HUDEP-2 (cell line): ENCODE measurements around the gene CADPS.

Experiments
- DNase-seq, 76 experiments: peaks; one replicate each; lab custom pipeline; 2025; ENCODE audit not compliant: unreplicated experiment in 76 of 76; lab: John Stamatoyannopoulos, UW

CADPS gene

DNA sequence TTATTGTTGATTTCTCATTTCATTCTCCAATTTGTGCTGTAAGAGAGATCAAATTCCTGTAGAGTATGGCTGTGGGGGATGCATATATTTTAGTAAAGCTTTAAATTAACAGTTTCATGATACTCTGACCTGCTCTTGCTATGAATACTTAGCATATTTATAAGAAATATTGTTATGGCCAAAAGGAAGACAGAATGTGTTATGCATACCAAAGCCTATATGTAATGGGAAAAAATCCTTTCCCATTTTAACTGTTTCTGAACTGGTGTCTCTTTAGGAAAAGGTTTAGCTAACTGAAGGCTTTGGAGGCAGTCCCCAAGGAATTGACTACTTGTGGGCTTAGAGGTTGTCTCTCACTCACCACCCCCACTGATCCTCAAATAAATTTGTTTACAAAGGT is 59.2 kb downstream of the CADPS start:
- no peak for DNase-seq

DNA sequence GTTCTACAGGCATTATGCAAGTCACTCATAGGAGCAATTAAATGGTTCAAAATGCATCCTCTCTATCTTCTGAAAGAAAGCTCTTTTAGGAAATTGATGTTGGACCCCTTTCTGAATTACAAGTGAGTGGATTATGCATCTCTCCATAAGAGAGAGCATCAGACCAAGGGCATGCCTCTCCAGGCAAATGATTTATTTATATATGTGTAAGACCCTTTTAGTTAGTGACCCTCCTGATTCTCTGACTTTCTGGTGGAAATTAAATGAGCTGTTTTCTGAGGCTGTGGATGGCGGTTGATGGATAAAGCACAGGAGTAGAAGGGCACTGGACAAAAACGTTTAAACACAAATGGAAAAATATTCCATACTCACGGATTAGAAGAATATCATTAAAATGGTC is 62.6 kb downstream of the CADPS start:
- no peak for DNase-seq

GRCh38 chr3:62811119-62811518 is 64.1 kb downstream of the CADPS start:
- DNase-seq: no peak

- DNase-seq: no peak
These were observed 65.8 kb downstream of the CADPS start for GRCh38 chr3:62809369-62809768.

DNA sequence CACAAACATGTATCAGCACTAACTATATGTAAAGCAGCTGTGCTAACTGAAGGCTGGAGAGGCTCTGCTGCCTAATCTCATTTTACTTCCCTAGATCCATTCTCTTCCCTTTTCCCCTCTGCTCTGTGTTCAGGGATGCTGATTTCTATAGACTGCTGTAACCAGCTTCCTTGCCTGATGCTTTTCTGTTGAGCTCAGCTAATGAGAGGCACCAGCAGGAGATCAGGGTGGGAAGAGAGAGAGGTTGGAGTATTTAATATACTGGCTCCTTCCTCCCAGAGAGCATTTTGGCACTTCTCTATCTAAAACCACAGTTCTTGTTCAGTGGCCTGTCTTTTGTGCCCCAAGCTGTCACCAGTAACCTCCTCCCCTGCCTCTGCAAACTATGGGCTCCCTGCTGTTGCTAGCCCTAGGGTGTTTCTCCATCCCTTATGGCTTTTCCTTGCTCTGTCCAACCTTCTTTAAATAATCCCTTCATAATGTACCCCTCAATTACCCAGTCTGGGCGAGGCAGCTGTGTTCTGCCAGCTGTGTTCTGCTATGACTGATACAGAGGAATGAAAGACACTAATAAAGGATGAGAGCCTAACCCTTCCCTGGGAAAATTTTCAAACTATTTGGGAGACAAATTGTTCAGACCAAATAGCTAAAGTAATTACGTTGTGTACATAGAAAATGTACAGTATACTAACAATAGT is 69.5 kb downstream of the CADPS start:
- no peak for DNase-seq

- no peak for DNase-seq
These were observed 70.1 kb downstream of the CADPS start for GRCh38 chr3:62805106-62805505.

GRCh38 chr3:62803276-62803675 is 71.9 kb downstream of the CADPS start:
- DNase-seq: peak in 1 of 76 experiments; percentile 3

DNA sequence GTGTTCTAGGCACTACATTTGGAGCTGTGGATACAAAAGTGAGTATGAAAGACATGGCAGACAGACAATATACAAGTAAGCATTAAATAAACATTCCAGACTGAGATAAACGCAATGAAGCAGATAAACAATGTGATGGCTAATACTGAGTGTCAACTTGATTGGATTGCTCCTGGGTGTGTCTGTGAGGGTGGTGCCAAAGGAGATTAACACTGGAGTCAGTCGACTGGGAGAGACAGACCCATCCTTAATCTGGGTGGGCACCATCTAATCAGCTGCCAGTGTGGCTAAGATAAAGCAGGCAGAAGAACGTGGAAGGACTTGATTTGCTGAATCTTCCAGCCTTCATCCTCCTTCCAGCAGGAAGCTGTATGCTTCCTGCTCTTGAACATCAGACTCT is 77.2 kb downstream of the CADPS start:
- peak in 3 of 76 experiments; percentile 0 to 16 (median 14) for DNase-seq

GRCh38 chr3:62797132-62797531 is 78.1 kb downstream of the CADPS start:
- DNase-seq: no peak

- no peak for DNase-seq
These were observed 79.1 kb downstream of the CADPS start for GRCh38 chr3:62795978-62796657.

GRCh38 chr3:62793946-62794345 is 81.3 kb downstream of the CADPS start:
- DNase-seq: no peak

GRCh38 chr3:62785384-62785783 is 89.8 kb downstream of the CADPS start:
- DNase-seq: no peak

GRCh38 chr3:62781121-62781520 is 94.1 kb downstream of the CADPS start:
- no peak for DNase-seq

GRCh38 chr3:62777674-62778073 is 97.5 kb downstream of the CADPS start:
- DNase-seq: no peak

GRCh38 chr3:62777130-62777529 is 98.1 kb downstream of the CADPS start:
- DNase-seq: no peak

GRCh38 chr3:62774221-62774620 is 101.0 kb downstream of the CADPS start:
- DNase-seq: no peak

GRCh38 chr3:62771331-62772072 is 103.7 kb downstream of the CADPS start:
- DNase-seq: no peak

- DNase-seq: no peak
These were observed 106.3 kb downstream of the CADPS start for GRCh38 chr3:62768896-62769295.

DNA sequence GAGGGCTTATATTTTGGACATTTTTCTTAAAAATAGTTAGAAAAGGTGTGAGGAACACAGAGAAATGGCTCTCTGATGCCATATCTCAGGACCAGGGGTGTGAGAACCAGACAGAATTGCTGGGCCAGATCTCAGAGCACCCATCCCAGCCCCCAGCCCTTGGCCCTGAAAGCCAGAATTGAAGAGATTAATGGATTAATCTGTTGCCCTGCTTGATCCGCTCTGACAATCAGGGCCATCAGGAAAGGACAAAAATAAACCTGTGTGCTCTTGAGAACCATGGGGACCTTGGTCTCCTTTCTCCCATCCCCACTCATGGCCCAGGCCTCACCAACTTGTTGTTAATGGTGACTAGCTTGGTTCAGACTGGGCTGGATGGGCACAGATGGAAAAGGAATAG is 113.5 kb downstream of the CADPS start:
- DNase-seq: no peak

DNA sequence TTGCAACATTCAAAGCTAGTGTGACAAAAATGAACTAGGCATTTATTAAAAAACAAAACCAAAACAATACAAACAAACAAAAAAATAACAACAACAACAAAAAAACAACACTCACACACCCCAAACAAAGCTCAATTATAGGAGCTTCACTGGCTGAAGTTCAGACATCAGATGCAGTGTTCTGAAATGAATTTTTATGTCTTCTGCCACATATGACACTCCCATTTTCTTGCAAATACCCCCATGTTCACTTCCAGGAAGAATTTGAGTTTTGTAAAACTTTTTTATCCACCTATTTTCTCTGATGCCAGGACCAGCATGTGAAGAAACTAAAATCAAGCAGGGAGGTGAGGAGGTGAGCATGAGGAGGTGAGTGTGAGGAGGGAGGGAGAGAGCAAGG is 113.9 kb downstream of the CADPS start:
- no peak for DNase-seq

- DNase-seq: no peak
These were observed 116.7 kb downstream of the CADPS start for GRCh38 chr3:62758296-62759066.
